Coronary artery (tissue), 2 donors: ENCODE measurements around the gene TGM1.

ENCODE experiments used
- DNase-seq: peaks from one replicate; pipeline ENCODE4 v3.0.0-alpha.2; 2017; ENCODE audit warnings: low spot score
- H3K27ac ChIP-seq, 2 donors: fragments of 200-600 bp; sonication (generic); one replicate each; pipeline ENCODE4 v1.5.1; 2016 to 2019
- H3K4me3 ChIP-seq: fragments of 200-600 bp; sonication (generic); 2 replicates; pipeline ENCODE4 v1.5.1; 2016; ENCODE audit warnings: mild to moderate bottlenecking, moderate library complexity
- CTCF ChIP-seq: fragments of 200-600 bp; sonication (generic); IDR thresholded peaks from one replicate; pipeline ENCODE4 v1.5.1; 2019; ENCODE audit warnings: antibody characterized with exemption

TGM1 gene

GRCh38 chr14:24290746-24291145 lies 27.8 kb upstream of the TGM1 start:
- DNase-seq, result no peak
- no peak for TF ChIP-seq CTCF
- H3K27ac ChIP-seq, result no peak overlapping the region
- H3K4me3 ChIP-seq, result no peak overlapping the region

GRCh38 chr14:24289649-24290280 lies 26.8 kb upstream of the TGM1 start:
- no peak for TF ChIP-seq CTCF
- Histone ChIP-seq H3K4me3 (no peak overlapping the region), H3K27ac (no peak overlapping the region)
- no peak for DNase-seq

- Histone ChIP-seq H3K4me3 (no peak overlapping the region), H3K27ac (no peak overlapping the region)
- DNase-seq, result no peak
- TF ChIP-seq CTCF, result no peak
These were observed 24.0 kb upstream of the TGM1 start for GRCh38 chr14:24286996-24287395.

GRCh38 chr14:24285351-24285750 lies 22.4 kb upstream of the TGM1 start:
- no peak for TF ChIP-seq CTCF
- no peak for DNase-seq

GRCh38 chr14:24284501-24285035 lies 21.6 kb upstream of the TGM1 start:
- H3K27ac ChIP-seq, result no peak overlapping the region
- no peak for DNase-seq
- TF ChIP-seq CTCF, result no peak
- H3K4me3 ChIP-seq, result no peak overlapping the region

More at GRCh38 chr14:24285351-24285750, 22.4 kb upstream of the TGM1 start:
- Histone ChIP-seq H3K4me3 (no peak overlapping the region), H3K27ac (no peak overlapping the region)

GRCh38 chr14:24283796-24284460 lies 21.0 kb upstream of the TGM1 start:
- TF ChIP-seq CTCF, result no peak
- no peak overlapping the region for H3K4me3 ChIP-seq
- no peak for DNase-seq
- H3K27ac ChIP-seq, result no peak overlapping the region

- no peak overlapping the region for H3K27ac ChIP-seq
- DNase-seq, result no peak
- H3K4me3 ChIP-seq, result no peak overlapping the region
- TF ChIP-seq CTCF, result no peak
These were observed 19.8 kb upstream of the TGM1 start for GRCh38 chr14:24282736-24283135.
